Iris pigment epithelial cell (primary cell): ENCODE data around the gene SARM1.

Experiments
- DNase-seq: peaks from one replicate; pipeline ENCODE4 v3.0.0-alpha.2; 2011; ENCODE audit warnings: low read depth

SARM1 gene

GRCh38 chr17:28368915-28369683 is 2.4 kb upstream of the SARM1 start:
- no peak for DNase-seq

GRCh38 chr17:28369684-28370034 is 1.8 kb upstream of the SARM1 start:
- no peak for DNase-seq

GRCh38 chr17:28370035-28370743 is 1.3 kb upstream of the SARM1 start, which contains the start of gene VTN:
Gene VTN (minus strand): TSS chr17:28370307. CDS start chr17:28370203, 104 bp downstream.
- DNase-seq: peak; percentile 61

GRCh38 chr17:28370744-28371103 is 770 bp upstream of the SARM1 start:
- DNase-seq: no peak

- DNase-seq: no peak
Measured at GRCh38 chr17:28372203-28372944, 880 bp downstream of the SARM1 start.

- DNase-seq: no peak
Measured at GRCh38 chr17:28372945-28373274, 1.4 kb downstream of the SARM1 start.

GRCh38 chr17:28379814-28380801 is 8.6 kb downstream of the SARM1 start:
- peak; percentile 78 for DNase-seq

GRCh38 chr17:28381141-28381825 is 9.8 kb downstream of the SARM1 start:
- DNase-seq: no peak

GRCh38 chr17:28384281-28385036 is 13.0 kb downstream of the SARM1 start:
- DNase-seq: no peak

GRCh38 chr17:28385037-28385400 is 13.5 kb downstream of the SARM1 start:
- no peak for DNase-seq

- DNase-seq: no peak
Measured at GRCh38 chr17:28385406-28385805, 13.9 kb downstream of the SARM1 start.

GRCh38 chr17:28386391-28386790 is 14.9 kb downstream of the SARM1 start:
- DNase-seq: no peak

- DNase-seq: no peak
Measured at GRCh38 chr17:28388106-28388505, 16.6 kb downstream of the SARM1 start.

- DNase-seq: no peak
Measured at GRCh38 chr17:28390141-28390540, 18.6 kb downstream of the SARM1 start.

GRCh38 chr17:28390563-28390962 is 19.1 kb downstream of the SARM1 start:
- no peak for DNase-seq

- no peak for DNase-seq
Measured at GRCh38 chr17:28390984-28391383, 19.5 kb downstream of the SARM1 start.

- no peak for DNase-seq
Measured at GRCh38 chr17:28391401-28391800, 19.9 kb downstream of the SARM1 start.

- no peak for DNase-seq
Measured at GRCh38 chr17:28392491-28392890, 21.0 kb downstream of the SARM1 start.

GRCh38 chr17:28394337-28395116 is 23.0 kb downstream of the SARM1 start:
- peak; percentile 43 for DNase-seq

- no peak for DNase-seq
Measured at GRCh38 chr17:28395426-28395825, 23.9 kb downstream of the SARM1 start.
